SK-N-SH (cell line): ENCODE results near the gene GSTM2.

ENCODE experiments used
- EZH2phosphoT487 ChIP-seq: fragments of 200-600 bp; sonication (generic); IDR thresholded peaks from 2 replicates; pipeline ENCODE4 v1.6.1; 2017; ENCODE audit warnings: low read depth, mixed run types, mild to moderate bottlenecking, antibody characterized with exemption, moderate library complexity, borderline replicate concordance
- FOXM1 ChIP-seq: IDR thresholded peaks from 2 replicates; pipeline ENCODE4 v1.4.0; 2012; ENCODE audit warnings: low read depth, mild to moderate bottlenecking
- JUND ChIP-seq: IDR thresholded peaks from 2 replicates; pipeline ENCODE4 v1.4.0; 2012
- POLR2AphosphoS5 ChIP-seq: IDR thresholded peaks from 2 replicates; pipeline ENCODE4 v1.6.1; 2012; ENCODE audit warnings: low read depth, low read length
- RAD21 ChIP-seq: IDR thresholded peaks from 2 replicates; pipeline ENCODE4 v1.6.1; 2012; ENCODE audit warnings: mild to moderate bottlenecking, low read length
- TF ChIP-seq, protein P1 (sequence below): fragments of 200-600 bp; sonication (generic); IDR thresholded peaks from 2 replicates; pipeline ENCODE4 v1.6.1; 2017; ENCODE audit warnings: antibody characterized with exemption, mild to moderate bottlenecking, moderate library complexity

DNA sequence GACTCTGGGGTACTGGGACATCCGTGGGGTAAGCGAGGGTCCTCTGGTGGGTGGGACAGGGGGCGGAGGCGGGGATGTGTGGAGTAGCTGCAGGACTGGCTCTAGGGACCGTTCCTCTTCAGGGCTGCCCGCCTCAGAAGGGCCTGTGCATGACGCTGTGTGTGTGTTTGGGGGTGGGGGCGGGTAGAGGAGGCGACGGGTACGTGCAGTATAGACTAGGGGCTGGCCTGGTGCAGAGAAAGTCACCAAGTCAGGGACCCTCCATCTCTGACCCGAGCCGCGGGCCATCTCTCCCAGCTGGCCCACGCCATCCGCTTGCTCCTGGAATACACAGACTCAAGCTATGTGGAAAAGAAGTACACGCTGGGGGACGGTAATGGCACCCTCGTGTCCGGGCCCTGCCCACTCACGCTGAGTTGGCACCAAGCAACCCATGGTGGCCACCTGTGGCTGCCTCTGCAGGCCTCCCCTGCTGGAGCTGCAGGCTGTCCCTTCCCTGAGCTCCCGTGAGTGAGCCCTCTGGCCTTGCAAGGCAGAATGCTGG, 44.5 kb downstream of the GSTM2 start:
- TF ChIP-seq FOXM1 (no peak), JUND (no peak), RAD21 (no peak), EZH2phosphoT487 (no peak), POLR2AphosphoS5 (no peak)
- TF ChIP-seq, protein P1, sequence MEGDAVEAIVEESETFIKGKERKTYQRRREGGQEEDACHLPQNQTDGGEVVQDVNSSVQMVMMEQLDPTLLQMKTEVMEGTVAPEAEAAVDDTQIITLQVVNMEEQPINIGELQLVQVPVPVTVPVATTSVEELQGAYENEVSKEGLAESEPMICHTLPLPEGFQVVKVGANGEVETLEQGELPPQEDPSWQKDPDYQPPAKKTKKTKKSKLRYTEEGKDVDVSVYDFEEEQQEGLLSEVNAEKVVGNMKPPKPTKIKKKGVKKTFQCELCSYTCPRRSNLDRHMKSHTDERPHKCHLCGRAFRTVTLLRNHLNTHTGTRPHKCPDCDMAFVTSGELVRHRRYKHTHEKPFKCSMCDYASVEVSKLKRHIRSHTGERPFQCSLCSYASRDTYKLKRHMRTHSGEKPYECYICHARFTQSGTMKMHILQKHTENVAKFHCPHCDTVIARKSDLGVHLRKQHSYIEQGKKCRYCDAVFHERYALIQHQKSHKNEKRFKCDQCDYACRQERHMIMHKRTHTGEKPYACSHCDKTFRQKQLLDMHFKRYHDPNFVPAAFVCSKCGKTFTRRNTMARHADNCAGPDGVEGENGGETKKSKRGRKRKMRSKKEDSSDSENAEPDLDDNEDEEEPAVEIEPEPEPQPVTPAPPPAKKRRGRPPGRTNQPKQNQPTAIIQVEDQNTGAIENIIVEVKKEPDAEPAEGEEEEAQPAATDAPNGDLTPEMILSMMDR, result no peak
